Hepatocyte (in vitro differentiated cells): ENCODE data around the gene ATP8B4. TPM values are rescaled to one million over a fixed set of nuclear protein-coding genes. Genes with fewer than 3 reads are reported as not detected.
A peak's percentile ranks its signal among the peaks of the same experiment; 100 is the strongest.

Source experiments
- DNase-seq: peaks from one replicate; pipeline ENCODE4 v3.0.0-alpha.2; 2016; ENCODE audit warnings: low spot score
- H2AFZ ChIP-seq: fragments of 200-600 bp; sonication (generic); 2 replicates; pipeline ENCODE4 v1.6.0; 2016; ENCODE audit warnings: antibody characterized with exemption, mild to moderate bottlenecking
- H3K27ac ChIP-seq: fragments of 200-600 bp; sonication (generic); 2 replicates; pipeline ENCODE4 v1.5.1; 2016; ENCODE audit warnings: mild to moderate bottlenecking
- H3K27me3 ChIP-seq: fragments of 200-600 bp; sonication (generic); 2 replicates; pipeline ENCODE4 v1.6.1; 2016
- H3K36me3 ChIP-seq: fragments of 200-600 bp; sonication (generic); replicated peaks from 2 replicates; pipeline ENCODE4 v1.5.1; 2016; ENCODE audit warnings: low read depth; ENCODE audit not compliant: insufficient read depth
- H3K4me1 ChIP-seq: fragments of 200-600 bp; sonication (generic); 2 replicates; pipeline ENCODE4 v1.5.1; 2016; ENCODE audit warnings: mild to moderate bottlenecking, moderate library complexity; ENCODE audit not compliant: insufficient read depth
- H3K4me2 ChIP-seq: fragments of 200-600 bp; sonication (generic); 2 replicates; pipeline ENCODE4 v1.6.0; 2016
- H3K4me3 ChIP-seq: fragments of 200-600 bp; sonication (generic); 2 replicates; pipeline ENCODE4 v1.5.1; 2016; ENCODE audit warnings: mild to moderate bottlenecking
- H3K79me2 ChIP-seq: fragments of 200-600 bp; sonication (generic); 2 replicates; pipeline ENCODE4 v1.6.0; 2017; ENCODE audit warnings: mild to moderate bottlenecking
- H3K9me2 ChIP-seq: fragments of 200-600 bp; sonication (generic); replicated peaks from 2 replicates; pipeline ENCODE4 v1.6.0; 2017; ENCODE audit warnings: mild to moderate bottlenecking; ENCODE audit not compliant: insufficient read depth
- H3K9me3 ChIP-seq: fragments of 200-600 bp; sonication (generic); 2 replicates; pipeline ENCODE4 v1.5.1; 2016; ENCODE audit warnings: low read depth, mild to moderate bottlenecking
- H4K20me1 ChIP-seq: fragments of 200-600 bp; sonication (generic); 2 replicates; pipeline ENCODE4 v1.6.0; 2016; ENCODE audit warnings: mild to moderate bottlenecking; ENCODE audit not compliant: insufficient read depth, poor library complexity, severe bottlenecking
- CTCF ChIP-seq: fragments of 200-600 bp; sonication (generic); IDR thresholded peaks from 2 replicates; pipeline ENCODE4 v1.5.1; 2016; ENCODE audit warnings: antibody characterized with exemption, mild to moderate bottlenecking; ENCODE audit not compliant: poor library complexity
- EZH2 ChIP-seq: fragments of 200-600 bp; sonication (generic); IDR thresholded peaks from 2 replicates; pipeline ENCODE4 v1.6.1; 2016; ENCODE audit warnings: antibody characterized with exemption, mild to moderate bottlenecking, borderline replicate concordance
- EZH2phosphoT487 ChIP-seq: fragments of 200-600 bp; sonication (generic); IDR thresholded peaks from one replicate; pipeline ENCODE4 v1.6.1; 2018; ENCODE audit warnings: antibody characterized with exemption, mild to moderate bottlenecking, low read depth, moderate library complexity; ENCODE audit not compliant: unreplicated experiment, severe bottlenecking
- WGBS: methylation state at CpG from one replicate; pipeline ENCODE4 v1.1.6; 2016; ENCODE audit warnings: low lambda C conversion rate; ENCODE audit errors: missing lambda C conversion rate; 5-methylcytosine and 5-hydroxymethylcytosine counted together
- polyA plus RNA-seq: library from polyadenylated mRNA; unstranded; fragments of >200 nt; fragmentation: Nextera tagmentation; extraction: Ambion mirVana; gene quantifications from 2 replicates; pipeline ENCODE4 v1.2.1, GENCODE V29; 2016
- total RNA-seq: library from RNA; depleted of rRNA; stranded (reverse); fragments of >200 nt; gene quantifications from 2 replicates; pipeline ENCODE4 v1.2.3, GENCODE V29; 2014

Gene ATP8B4
- total and polyA plus RNA-seq, 2 experiments from 2014 or later: 1.3 to 9.5 TPM

GRCh38 chr15:50145451-50145872, 26.4 kb upstream of the ATP8B4 start:
- Histone ChIP-seq H3K27me3 (no peaks in the 10 kb centered on the region), H3K9me3 (no peaks in the 10 kb centered on the region), H3K27ac (no peak overlapping the region), H3K9me2 (no peaks in the 10 kb centered on the region), H3K4me1 (no peaks in the 10 kb centered on the region), H3K4me2 (no peak overlapping the region), H3K36me3 (no peaks in the 10 kb centered on the region), H3K79me2 (no peaks in the 10 kb centered on the region), H3K4me3 (no peak overlapping the region), H4K20me1 (no peaks in the 10 kb centered on the region), H2AFZ (no peak overlapping the region)
- WGBS: 11% methylated on average over 2 of the region's 2 CpGs
- peak; percentile 63 for TF ChIP-seq CTCF
- no peak for TF ChIP-seq EZH2phosphoT487
- TF ChIP-seq EZH2: no peak
- peak; percentile 82 for DNase-seq

- no peaks in the 10 kb centered on the region for H3K79me2 ChIP-seq
- H3K27me3 ChIP-seq: no peaks in the 10 kb centered on the region
- H3K4me1 ChIP-seq: no peaks in the 10 kb centered on the region
- H3K36me3 ChIP-seq: no peaks in the 10 kb centered on the region
- DNase-seq: no peak
- H3K9me2 ChIP-seq: no peaks in the 10 kb centered on the region
- H3K4me3 ChIP-seq: no peak overlapping the region
- H3K4me2 ChIP-seq: no peak overlapping the region
- H3K9me3 ChIP-seq: no peaks in the 10 kb centered on the region
- TF ChIP-seq EZH2phosphoT487 (no peak), CTCF (no peak), EZH2 (no peak)
- H4K20me1 ChIP-seq: no peaks in the 10 kb centered on the region
- no peak overlapping the region for H3K27ac ChIP-seq
- 54% methylated on average over 6 of the region's 6 CpGs for WGBS
- no peak overlapping the region for H2AFZ ChIP-seq
Measured at GRCh38 chr15:50144341-50145120, 25.5 kb upstream of the ATP8B4 start.

GRCh38 chr15:50143255-50143860, 24.3 kb upstream of the ATP8B4 start:
- H4K20me1 ChIP-seq: no peaks in the 10 kb centered on the region
- no peak for TF ChIP-seq CTCF
- no peak for TF ChIP-seq EZH2phosphoT487
- no peak for TF ChIP-seq EZH2
- DNase-seq: no peak
- no peaks in the 10 kb centered on the region for H3K9me2 ChIP-seq
- H3K27me3 ChIP-seq: no peaks in the 10 kb centered on the region
- H3K36me3 ChIP-seq: no peaks in the 10 kb centered on the region
- no peak overlapping the region for H3K4me2 ChIP-seq
- no peak overlapping the region for H3K27ac ChIP-seq
- WGBS: 93% methylated on average over 2 of the region's 2 CpGs
- no peaks in the 10 kb centered on the region for H3K79me2 ChIP-seq
- H3K9me3 ChIP-seq: no peaks in the 10 kb centered on the region
- no peak overlapping the region for H3K4me3 ChIP-seq
- H3K4me1 ChIP-seq: no peaks in the 10 kb centered on the region
- H2AFZ ChIP-seq: no peak overlapping the region
